Activated T-helper 1 cell treated with Interleukin-2 at 50 U/mL for 16 hours (primary cell): ENCODE data around the gene ARHGEF16.

ENCODE experiments used
- DNase-seq: peaks from one replicate; pipeline ENCODE4 v3.0.0-alpha.2; 2020; ENCODE audit warnings: low read depth

The ARHGEF16 gene

GRCh38 chr1:3468236-3469103 lies 14.0 kb downstream of the ARHGEF16 start:
- DNase-seq = no peak

- no peak for DNase-seq
Observed at GRCh38 chr1:3469104-3469848, 14.8 kb downstream of the ARHGEF16 start.

- no peak for DNase-seq
Observed at GRCh38 chr1:3469849-3470649, 15.6 kb downstream of the ARHGEF16 start.

GRCh38 chr1:3470650-3471355 lies 16.3 kb downstream of the ARHGEF16 start:
- no peak for DNase-seq

GRCh38 chr1:3471356-3472087 lies 17.1 kb downstream of the ARHGEF16 start:
- DNase-seq = no peak

- no peak for DNase-seq
Observed at GRCh38 chr1:3472088-3472850, 17.8 kb downstream of the ARHGEF16 start.

- no peak for DNase-seq
Observed at GRCh38 chr1:3472906-3473305, 18.4 kb downstream of the ARHGEF16 start.

- no peak for DNase-seq
Observed at GRCh38 chr1:3473381-3473844, 18.9 kb downstream of the ARHGEF16 start.

- DNase-seq = no peak
Observed at GRCh38 chr1:3474016-3474415, 19.6 kb downstream of the ARHGEF16 start.

GRCh38 chr1:3474421-3474820 lies 20.0 kb downstream of the ARHGEF16 start:
- DNase-seq = no peak

GRCh38 chr1:3475839-3476573 lies 21.5 kb downstream of the ARHGEF16 start:
- no peak for DNase-seq

- DNase-seq = no peak
Observed at GRCh38 chr1:3476666-3477065, 22.2 kb downstream of the ARHGEF16 start.

GRCh38 chr1:3477241-3477995 lies 23.0 kb downstream of the ARHGEF16 start:
- no peak for DNase-seq

GRCh38 chr1:3478187-3478586 lies 23.7 kb downstream of the ARHGEF16 start:
- DNase-seq = no peak

- DNase-seq = no peak
Observed at GRCh38 chr1:3479511-3480368, 25.3 kb downstream of the ARHGEF16 start.

GRCh38 chr1:3480369-3480719 lies 25.9 kb downstream of the ARHGEF16 start:
- DNase-seq = no peak

- no peak for DNase-seq
Observed at GRCh38 chr1:3481046-3481445, 26.6 kb downstream of the ARHGEF16 start.

GRCh38 chr1:3481836-3482375 lies 27.4 kb downstream of the ARHGEF16 start:
- DNase-seq = no peak
